GM18526 (cell line): Measurements from ENCODE around the gene ADAMTS14.

ENCODE experiments used
- POLR2A ChIP-seq: IDR thresholded peaks from 3 replicates; pipeline ENCODE4 v1.6.1; 2011; ENCODE audit not compliant: insufficient read length; ENCODE audit errors: extremely low read depth

The ADAMTS14 gene

GRCh38 chr10:70733051-70733450 lies 60.7 kb downstream of the ADAMTS14 start:
- no peak for TF ChIP-seq POLR2A

- TF ChIP-seq POLR2A = no peak
Measured at GRCh38 chr10:70735161-70735560, 62.9 kb downstream of the ADAMTS14 start.

GRCh38 chr10:70736525-70736924 lies 64.2 kb downstream of the ADAMTS14 start:
- no peak for TF ChIP-seq POLR2A

- no peak for TF ChIP-seq POLR2A
Measured at GRCh38 chr10:70737250-70737649, 64.9 kb downstream of the ADAMTS14 start.

GRCh38 chr10:70738006-70738760 lies 65.9 kb downstream of the ADAMTS14 start:
- no peak for TF ChIP-seq POLR2A

GRCh38 chr10:70738761-70739121 lies 66.4 kb downstream of the ADAMTS14 start:
- TF ChIP-seq POLR2A = no peak

DNA sequence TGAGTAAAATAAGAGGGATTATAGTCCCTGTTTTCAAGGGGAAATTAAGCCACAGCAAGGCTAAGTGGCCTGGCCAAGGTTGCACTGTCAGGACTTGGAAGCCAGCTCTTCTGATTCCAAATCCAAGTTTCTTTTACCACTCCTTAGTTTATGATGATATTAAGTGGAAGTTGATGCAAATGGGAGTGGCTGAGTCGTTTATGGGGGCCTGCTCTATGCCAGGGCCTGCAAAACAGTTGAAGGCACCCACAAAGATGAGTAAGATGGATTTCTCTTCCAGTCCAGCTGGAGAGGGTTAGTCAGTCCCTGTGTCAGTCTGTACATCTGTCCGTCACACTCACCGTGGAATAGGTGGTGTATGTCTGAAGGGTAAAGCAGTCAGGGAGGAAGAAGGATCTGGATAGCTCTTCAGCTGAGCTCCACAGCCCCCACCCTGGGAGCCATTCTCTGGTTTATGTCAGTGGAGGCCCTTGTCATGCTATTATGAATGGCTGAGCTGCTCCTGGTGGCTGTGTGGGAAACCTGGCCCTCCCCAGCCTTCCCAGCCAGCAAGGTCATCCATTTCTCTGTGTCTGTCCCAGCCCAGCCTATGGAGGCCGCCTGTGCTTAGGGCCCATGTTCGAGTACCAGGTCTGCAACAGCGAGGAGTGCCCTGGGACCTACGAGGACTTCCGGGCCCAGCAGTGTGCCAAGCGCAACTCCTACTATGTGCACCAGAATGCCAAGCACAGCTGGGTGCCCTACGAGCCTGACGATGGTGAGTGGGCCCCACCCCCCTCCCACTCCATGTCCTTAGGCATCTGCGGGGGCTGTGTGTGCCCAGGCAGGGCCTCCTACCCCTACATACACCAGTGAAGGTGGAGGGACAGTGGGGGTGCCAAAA lies 68.3 kb downstream of the ADAMTS14 start:
- no peak for TF ChIP-seq POLR2A

DNA sequence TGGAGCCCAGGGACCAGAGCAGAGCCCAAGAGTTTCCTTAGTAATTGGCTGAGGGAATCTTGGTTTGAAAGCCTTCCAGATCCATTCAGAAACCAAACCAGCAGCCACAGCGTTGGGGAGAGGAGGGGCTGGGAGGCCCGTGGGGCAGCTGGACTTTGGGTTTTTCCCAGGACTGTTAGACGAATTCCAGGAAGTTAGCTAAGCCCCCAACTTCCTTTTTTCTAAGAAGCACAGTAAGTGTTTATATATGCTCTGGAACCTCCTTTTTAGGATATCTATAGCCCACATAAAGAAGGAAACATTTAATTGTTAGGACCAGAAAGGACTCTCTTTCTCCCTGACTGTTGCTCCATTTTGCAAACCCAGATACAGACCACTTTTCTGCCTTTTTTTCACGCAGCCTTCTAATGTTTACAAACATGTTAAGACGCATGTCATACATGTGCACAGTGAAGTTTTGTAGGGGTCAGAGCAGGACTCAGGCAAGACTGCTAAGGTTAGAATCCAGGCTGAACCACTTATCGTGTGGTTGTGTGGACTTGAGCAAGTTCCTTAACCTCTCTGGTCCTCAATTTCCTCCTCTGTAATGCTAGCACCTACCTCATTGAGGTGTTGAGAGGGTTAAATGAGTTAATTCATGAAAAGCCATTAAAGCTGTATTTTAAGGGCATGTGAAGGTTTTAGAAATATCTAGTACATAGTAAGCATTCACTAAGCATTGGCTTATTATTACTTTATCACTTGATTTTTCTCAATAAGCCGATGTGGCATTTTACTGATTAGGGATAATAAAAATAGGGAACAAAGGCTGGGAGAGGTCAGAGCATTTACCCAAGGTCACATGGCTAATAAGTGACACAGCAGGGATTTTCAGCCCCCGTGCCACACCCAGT lies 70.5 kb downstream of the ADAMTS14 start:
- no peak for TF ChIP-seq POLR2A

DNA sequence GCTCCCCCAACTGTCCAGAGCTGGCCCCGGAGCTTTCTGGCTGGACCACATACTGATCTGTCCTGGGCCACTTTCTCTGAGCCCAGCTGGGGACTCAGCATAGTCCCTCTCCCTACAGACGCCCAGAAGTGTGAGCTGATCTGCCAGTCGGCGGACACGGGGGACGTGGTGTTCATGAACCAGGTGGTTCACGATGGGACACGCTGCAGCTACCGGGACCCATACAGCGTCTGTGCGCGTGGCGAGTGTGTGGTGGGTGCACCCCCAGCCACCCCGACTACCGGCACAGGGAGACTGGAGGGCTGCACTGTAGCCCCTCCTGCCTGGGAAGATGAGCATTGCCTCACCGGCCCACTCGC lies 71.1 kb downstream of the ADAMTS14 start:
- no peak for TF ChIP-seq POLR2A

DNA sequence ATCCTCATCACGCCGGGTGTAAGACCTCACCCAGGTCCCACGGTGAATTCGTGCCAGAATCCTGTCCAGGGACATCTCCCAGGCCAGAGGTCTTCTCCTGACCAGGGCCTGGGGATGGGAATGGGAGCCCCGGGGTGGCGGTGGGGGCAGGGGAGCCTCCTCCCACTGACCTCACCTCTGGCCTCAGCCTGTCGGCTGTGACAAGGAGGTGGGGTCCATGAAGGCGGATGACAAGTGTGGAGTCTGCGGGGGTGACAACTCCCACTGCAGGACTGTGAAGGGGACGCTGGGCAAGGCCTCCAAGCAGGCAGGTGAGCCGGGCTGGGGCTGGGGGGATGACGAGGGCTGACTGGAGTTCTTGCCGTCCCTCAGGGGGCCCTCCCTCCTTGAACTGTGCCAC lies 71.6 kb downstream of the ADAMTS14 start:
- no peak for TF ChIP-seq POLR2A

- TF ChIP-seq POLR2A = no peak
Measured at GRCh38 chr10:70744617-70745143, 72.4 kb downstream of the ADAMTS14 start.

GRCh38 chr10:70745555-70745954 lies 73.2 kb downstream of the ADAMTS14 start:
- TF ChIP-seq POLR2A = no peak

DNA sequence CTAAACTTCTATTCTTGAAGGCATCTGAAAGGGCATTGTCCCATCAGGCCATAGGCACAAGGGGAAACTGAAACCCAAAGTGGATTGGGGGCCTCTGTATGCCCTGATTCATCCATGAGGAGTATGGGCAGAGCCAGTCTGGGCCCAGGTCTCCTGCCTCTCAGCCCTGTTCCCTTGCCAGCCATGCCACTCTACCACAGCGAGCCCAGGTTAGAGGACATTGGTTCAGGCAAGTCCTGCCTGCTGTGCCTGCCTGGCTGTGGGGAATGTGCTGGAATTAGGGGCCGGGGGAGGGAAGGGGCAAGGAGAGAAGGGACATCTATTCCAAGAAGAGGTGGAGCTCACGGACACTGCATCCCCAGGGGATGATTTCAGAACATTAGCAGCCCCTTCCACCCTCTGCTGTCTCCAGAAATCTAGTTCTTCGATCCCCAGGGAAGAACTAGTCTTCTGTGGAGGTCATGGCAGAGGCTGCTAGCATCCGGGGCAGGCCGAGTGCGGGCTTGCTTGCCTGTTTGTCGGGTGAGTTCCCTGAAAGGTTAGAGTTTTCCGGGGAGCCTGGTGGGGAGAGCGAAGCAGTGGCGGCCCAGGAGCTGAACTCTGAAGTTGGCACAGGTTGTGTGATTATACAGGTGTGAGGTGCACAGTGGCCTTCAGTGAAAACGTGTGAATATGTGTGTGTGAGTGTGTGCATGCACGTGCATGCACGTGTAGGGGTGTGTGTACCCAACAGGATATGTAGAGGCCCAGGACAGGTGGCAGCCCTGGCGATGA lies 75.1 kb downstream of the ADAMTS14 start:
- TF ChIP-seq POLR2A = no peak

DNA sequence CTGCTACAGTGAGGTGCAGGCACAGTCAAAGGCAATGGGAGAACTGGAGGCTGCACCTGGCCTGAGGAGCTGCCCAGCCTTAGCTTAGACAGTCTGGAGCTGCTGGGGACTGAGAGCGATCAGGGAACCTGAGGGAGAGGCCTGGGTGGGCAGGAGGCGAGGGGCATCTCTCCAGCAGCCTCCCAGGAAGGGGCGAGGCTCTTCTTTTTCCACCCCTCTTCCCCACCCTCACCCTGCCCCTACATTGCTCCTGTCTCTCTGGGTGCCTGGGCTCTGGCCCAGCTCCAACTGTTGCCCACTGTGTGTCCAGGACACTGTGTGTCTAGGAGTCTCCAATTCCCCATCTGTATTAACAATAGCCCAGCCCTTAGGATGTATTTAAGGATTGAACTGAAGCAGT lies 76.0 kb downstream of the ADAMTS14 start:
- TF ChIP-seq POLR2A = no peak
